Measurements from ENCODE around the gene MSTN.

MSTN gene

GRCh38 chr2:190062601-190063000, at the start of gene MSTN:
MSTN (minus strand) TSS chr2:190062729; CDS start chr2:190062596, 133 bp downstream.
- DNase-seq: no peak

GRCh38 chr2:190111166-190111565, 48.6 kb upstream of the MSTN start:
- no peak for DNase-seq

GRCh38 chr2:190110699-190111098, 48.2 kb upstream of the MSTN start:
- DNase-seq: no peak

- DNase-seq: no peak
Measured at GRCh38 chr2:190110131-190110530, 47.6 kb upstream of the MSTN start.

GRCh38 chr2:190107409-190107808, 44.9 kb upstream of the MSTN start:
- no peak for DNase-seq

GRCh38 chr2:190106783-190107182, 44.3 kb upstream of the MSTN start:
- DNase-seq: no peak

GRCh38 chr2:190105554-190105953, 43.0 kb upstream of the MSTN start:
- no peak for DNase-seq

GRCh38 chr2:190103144-190103543, 40.6 kb upstream of the MSTN start:
- no peak for DNase-seq

- no peak for DNase-seq
Measured at GRCh38 chr2:190099890-190100697, 37.6 kb upstream of the MSTN start.

- no peak for DNase-seq
Measured at GRCh38 chr2:190098851-190099250, 36.3 kb upstream of the MSTN start.

GRCh38 chr2:190097115-190097514, 34.6 kb upstream of the MSTN start:
- no peak for DNase-seq

GRCh38 chr2:190094316-190094871, 31.9 kb upstream of the MSTN start:
- no peak for DNase-seq

GRCh38 chr2:190093793-190094192, 31.3 kb upstream of the MSTN start:
- DNase-seq: no peak

- no peak for DNase-seq
Measured at GRCh38 chr2:190090148-190090547, 27.6 kb upstream of the MSTN start.

- DNase-seq: peak; percentile 45
Measured at GRCh38 chr2:190088917-190089316, 26.4 kb upstream of the MSTN start.

GRCh38 chr2:190084704-190085103, 22.2 kb upstream of the MSTN start:
- DNase-seq: no peak

GRCh38 chr2:190082118-190082517, 19.6 kb upstream of the MSTN start:
- no peak for DNase-seq

- DNase-seq: no peak
Measured at GRCh38 chr2:190080527-190081049, 18.1 kb upstream of the MSTN start.

GRCh38 chr2:190079160-190079559, 16.6 kb upstream of the MSTN start:
- DNase-seq: no peak

GRCh38 chr2:190075623-190076022, 13.1 kb upstream of the MSTN start:
- no peak for DNase-seq

GRCh38 chr2:190069936-190070696, 7.6 kb upstream of the MSTN start:
- peak; percentile 51 for DNase-seq

GRCh38 chr2:190068764-190069163, 6.2 kb upstream of the MSTN start:
- DNase-seq: no peak

GRCh38 chr2:190065839-190066238, 3.3 kb upstream of the MSTN start:
- no peak for DNase-seq

GRCh38 chr2:190063624-190064023, 1.1 kb upstream of the MSTN start:
- no peak for DNase-seq
